Stimulated activated CD8-positive, alpha-beta memory T cell treated with anti-CD3 and anti-CD28 coated beads, Interleukin-12 subunit alpha, Interleukin-12 subunit beta, amount 100 ng/mL, for 24 hours (primary cell): Measurements from ENCODE around the gene PRKN.
"Not testable (repeated sequence)": the region's sequence is repeated elsewhere in the genome, so short reads cannot be mapped to it uniquely, and the experiment has no call there.

Experiments used
- DNase-seq: peaks from one replicate; pipeline ENCODE4 v3.0.0-alpha.2; 2020; ENCODE audit errors: extremely low read depth

Gene PRKN

DNA sequence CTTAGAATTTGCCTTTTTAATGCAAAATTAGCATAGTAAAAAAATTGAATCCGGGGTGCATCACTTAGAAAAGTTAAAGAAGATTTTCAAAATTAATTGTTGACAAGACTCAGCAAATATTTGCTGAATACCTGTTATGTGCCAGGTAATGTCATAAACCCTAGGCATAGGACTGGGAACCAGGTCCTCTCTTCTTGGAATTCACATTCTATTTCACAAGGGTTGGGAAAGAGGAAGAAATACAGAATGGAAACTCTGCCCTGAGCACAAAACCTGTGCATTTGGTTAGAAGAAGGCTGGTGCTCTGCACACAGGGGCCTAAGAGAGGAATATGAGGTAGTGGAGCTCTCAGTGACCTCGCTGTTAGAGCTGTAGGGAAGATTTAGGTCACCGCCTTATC is 879.9 kb downstream of the PRKN start:
- DNase-seq: no peak

DNA sequence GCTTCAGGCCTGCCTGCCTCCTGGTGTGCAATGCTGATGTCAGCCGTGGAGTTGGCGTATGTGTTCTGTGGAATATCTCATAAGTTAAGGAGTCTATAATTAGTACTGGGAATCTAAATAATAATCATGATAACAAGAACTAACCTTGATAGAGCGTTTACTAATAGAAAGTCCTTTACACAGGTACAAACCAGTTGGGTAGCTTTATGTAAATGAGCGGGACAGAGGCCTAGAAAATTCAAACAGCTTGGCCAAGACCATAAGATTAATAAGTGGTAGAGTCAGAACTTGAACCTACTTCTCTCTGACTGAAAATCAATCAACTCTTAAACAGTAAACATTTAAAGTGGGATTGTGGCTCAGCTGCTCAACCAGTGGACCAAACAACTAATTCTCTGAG is 882.8 kb downstream of the PRKN start:
- DNase-seq: no peak

DNA sequence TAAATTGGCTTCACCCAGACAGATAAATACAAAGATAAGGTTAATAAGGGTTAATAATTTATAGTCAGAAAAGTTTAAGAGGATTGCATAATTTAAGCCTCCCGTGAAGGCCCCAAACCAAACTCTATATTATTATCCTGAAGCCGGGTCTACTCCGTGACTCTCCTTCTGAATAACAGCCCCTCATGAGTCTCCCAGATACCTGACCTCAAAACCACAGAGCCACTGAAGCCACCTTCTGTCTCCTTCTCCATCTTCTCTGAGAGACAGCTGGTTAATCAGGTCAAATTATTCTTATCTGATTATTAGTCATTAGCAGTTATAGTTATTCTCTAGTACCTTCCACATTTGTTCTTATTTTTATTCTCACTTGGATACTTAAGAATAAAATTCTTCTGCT is 884.5 kb downstream of the PRKN start:
- no peak for DNase-seq

- DNase-seq: no peak
Measured at GRCh38 chr6:161840380-161840779, 887.2 kb downstream of the PRKN start.

- DNase-seq: no peak
Measured at GRCh38 chr6:161838306-161839035, 889.1 kb downstream of the PRKN start.

DNA sequence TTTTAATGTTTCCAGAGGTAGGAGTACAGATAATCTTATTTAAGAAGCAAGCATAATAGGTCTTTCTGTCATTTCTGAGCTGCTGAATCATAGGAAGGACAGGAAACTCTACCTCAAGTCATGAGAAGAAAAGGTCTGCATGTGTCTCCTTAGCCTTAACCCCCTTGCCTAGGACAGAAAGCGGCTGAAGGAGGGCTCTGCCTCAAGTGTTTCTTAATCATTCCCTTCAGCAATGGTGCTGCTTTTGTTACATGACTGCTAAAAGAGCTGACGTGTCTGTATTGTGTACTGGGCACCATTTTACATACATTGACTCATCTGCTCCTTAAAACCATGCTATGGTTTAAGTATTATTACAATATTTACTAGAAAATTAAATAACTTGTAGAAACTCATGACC is 889.7 kb downstream of the PRKN start:
- DNase-seq: no peak

- DNase-seq: no peak
Measured at GRCh38 chr6:161837449-161837735, 890.2 kb downstream of the PRKN start.

DNA sequence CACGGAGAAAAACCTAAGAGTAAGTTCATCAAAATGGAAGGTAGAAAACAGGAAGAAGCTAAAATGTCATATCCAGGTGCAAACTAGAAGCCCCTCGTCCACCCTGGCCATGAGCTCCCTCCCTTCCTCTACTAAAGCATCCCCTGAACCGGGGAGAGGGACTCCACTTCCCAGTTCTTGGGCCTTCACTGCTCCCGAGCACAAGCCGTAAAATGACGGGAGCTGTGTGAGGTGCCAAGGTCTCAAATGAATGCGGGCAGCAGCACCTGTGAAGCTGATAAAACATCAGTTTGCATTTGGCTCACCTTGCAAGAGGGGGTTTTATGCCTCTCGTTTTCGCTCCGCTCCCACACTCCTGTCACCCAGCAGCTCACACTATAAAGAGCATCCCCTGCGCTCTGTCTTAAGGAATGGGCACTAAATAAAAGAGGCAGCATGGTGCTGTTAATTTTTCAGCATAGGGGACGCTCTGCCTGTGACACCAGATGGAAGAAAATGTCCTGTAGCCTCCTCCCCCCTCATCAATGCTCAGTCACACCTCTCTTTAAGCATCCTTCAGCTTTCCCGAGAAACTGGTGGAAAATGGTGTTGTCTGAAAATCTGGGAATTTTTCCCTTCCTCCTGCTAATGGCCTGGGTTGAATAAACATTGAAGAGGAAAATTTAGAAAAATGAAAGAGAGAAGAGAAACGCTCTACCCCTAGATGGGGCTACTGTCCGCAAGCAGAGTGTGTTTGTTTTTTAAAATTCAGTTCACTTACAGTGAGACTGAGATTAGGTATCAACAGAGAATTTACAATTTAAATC is 890.7 kb downstream of the PRKN start:
- DNase-seq: no peak

DNA sequence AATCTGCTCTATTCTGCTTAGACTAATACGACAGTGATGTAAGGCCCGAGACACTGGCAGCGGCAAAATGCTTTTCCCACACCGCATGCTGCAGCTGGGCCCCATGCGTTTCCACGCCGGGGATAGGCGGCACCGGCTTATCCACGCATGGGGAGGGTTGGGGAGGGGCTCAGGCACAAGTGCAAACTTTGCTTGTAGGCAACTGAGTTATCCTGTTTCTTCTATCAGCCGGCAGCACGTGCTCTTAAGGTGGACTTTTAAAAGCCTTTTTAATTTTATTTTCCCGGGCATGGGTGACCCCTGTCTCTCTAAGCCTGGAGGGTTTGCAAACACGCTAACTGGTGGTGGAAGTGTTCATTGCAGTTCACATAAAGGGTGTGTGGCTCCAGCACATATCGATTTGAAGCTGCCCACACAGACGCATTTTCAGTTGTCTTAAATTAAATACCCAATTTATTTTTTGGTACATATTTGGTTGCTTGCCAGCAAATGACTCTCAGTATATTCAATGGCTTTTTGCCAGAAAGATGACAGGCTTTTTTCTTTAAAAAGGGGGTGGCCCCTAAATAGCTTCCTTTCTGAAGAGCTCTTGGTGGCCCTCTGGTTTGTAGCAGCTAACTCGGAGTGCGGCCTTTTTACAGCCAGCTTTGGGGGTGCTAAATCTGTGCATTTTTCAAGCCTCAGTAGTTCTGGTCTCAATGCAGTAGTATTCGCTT is 891.9 kb downstream of the PRKN start:
- no peak for DNase-seq

GRCh38 chr6:161834426-161834825 is 893.1 kb downstream of the PRKN start:
- DNase-seq: no peak

DNA sequence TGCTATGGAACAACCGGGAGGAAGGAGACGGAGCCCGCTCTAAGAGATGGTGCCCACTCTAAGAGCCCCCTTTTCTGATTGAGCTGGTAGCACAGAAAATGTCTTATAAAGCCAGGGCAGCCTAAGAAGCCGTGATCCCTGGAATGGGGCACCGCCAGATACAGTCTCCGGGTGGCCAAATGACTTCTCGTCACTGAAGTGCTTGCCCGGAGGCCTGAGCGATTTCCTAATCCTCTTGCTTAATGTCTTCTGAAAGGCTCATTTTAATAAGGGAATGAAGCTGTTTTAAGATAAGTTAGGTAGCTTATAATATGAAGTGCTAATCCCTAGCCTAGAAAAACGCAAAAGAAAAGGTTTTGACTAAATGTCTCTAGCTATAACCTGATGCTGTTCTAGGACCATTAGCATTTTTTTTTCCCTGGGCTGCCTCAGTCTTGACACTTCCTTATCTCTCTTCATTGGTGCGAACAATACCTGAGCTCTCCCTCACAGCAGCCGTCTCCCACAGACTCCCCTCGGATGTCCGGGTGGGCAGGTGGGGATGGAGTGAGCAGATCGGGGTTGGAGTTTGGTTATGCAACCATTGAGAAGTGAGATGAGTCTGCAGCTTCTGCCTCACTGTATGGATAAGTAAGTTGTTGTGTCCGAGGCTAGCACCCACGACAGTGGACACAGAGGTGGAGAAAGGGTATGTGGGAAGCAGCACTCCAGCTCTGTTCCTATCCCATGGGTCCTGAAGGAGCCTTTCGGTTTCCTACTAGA is 894.3 kb downstream of the PRKN start:
- DNase-seq: no peak

- DNase-seq: no peak
Measured at GRCh38 chr6:161832622-161833021, 894.9 kb downstream of the PRKN start.

- DNase-seq: no peak
Measured at GRCh38 chr6:161830866-161831616, 896.5 kb downstream of the PRKN start.

GRCh38 chr6:161829291-161829729 is 898.3 kb downstream of the PRKN start:
- DNase-seq: no peak

DNA sequence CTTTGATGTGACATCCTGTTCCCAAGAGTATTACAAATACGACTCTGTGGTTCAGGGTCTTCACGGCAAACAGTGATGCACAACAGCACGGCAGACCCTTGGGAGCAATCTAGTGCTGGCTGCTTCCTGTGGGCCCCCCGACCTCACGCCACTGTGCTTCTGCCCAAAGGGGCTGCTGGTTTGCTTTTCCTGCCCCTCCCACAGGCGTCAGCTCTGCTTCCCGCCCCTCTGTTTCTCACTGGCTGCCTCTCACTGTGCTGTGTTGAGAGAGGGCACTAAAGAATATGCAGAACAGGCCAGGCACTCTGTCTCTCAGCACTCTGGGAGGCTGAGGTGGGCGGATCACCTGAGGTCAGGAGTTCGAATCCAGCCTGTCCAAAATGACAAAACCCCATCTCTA is 899.2 kb downstream of the PRKN start:
- DNase-seq: no peak

DNA sequence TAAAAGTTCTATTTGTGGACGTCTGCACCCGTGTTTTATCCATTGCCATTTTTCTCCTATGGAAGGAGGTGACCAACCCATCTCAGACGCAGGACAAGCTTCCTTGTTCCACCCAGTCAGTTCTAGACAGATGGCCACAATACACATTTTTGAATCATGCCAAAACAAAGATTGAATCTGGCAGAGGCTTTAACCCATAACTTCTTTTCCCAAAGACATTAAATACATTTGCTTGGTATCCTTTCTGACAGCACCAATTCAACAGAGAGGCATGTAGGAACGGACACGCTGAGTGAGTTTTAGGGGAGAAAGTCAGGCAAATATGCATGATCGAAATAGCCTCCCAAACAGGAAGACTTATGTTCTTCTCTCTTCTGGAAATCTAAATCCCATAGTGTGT is 901.1 kb downstream of the PRKN start:
- no peak for DNase-seq

GRCh38 chr6:161822204-161822603 is 905.4 kb downstream of the PRKN start:
- not testable (repeated sequence) for DNase-seq

DNA sequence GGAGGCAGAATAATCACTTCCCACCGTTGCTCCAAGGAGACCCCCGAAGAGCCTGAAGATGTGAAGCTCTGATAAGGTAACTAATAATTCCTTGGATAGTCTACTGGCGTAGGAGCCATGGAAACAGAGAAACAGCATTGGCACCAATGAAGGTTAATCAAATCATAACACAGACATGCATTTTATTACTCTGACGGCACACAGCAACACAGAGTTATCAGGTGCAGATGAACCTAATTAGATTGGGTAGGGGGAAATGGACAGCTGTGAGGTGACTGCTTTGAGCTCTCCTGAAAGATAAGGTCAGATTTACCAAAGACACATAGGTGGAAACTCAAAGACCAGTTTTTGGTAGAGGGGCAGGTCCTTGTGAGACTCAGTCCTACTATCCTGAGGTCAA is 909.7 kb downstream of the PRKN start:
- DNase-seq: no peak

- no peak for DNase-seq
Measured at GRCh38 chr6:161815965-161816364, 911.6 kb downstream of the PRKN start.

- no peak for DNase-seq
Measured at GRCh38 chr6:161813156-161813555, 914.4 kb downstream of the PRKN start.

DNA sequence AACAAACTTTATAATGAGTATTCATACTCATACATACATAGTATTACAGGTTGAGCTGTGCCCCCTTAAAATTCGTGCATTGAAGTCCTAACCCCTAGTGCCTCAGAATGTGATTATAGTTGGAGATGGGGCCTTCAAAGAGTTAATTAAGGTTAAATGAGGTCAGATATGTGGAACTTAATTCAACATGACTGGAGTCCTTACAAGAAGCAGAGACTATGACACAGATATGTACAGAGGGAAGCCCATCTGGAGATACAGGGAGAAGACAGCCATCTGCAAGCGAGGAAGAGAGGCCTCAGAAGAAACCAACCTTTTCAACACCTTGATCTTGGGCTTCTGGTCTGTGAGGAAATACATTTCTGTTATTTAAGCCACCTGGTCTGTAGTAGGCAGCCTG is 917.6 kb downstream of the PRKN start:
- no peak for DNase-seq
